ENCODE results near the gene BMPER. TPM values are rescaled to one million over a fixed set of nuclear protein-coding genes. Genes with fewer than 3 reads are reported as not detected.

Gene BMPER
- total and polyA plus RNA-seq, 2 of the 8 experiments (the other 6 are each of a cell fraction or from before 2014, with no cell fraction given): 0.33 to 0.69 TPM

DNA sequence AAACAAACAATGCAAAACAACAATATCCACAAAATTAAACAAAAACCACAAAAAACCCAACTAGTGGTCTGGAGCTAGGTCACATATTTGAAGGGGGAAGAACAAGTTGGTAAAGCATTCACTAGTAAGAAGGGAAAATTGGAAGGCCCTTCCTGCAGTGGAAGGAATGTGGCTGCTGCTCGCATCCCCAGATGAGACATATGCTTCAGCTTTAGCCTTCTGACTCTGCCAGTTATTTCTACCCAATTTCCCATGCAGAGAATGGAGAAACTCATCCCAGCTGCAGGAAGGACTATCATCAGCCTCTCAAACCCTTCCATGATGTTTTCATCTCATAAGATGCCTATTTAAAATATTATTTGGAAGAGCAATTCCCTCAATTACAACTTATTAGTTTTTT is 176.6 kb downstream of the BMPER start (continued):
- TF ChIP-seq EZH2 (IDR thresholded peaks at IDR 0.05; ENCODE audit: low read depth, low read length, severe bottlenecking) (no peak), SRF (IDR thresholded peaks at IDR 0.05; ENCODE audit: low read depth, low read length) (no peak), ASH2L (IDR thresholded peaks at IDR 0.05; ENCODE audit: low read length) (no peak), KDM1A (IDR thresholded peaks at IDR 0.05; ENCODE audit: borderline replicate concordance, low read length) (no peak)
- TF ChIP-seq, protein P1, sequence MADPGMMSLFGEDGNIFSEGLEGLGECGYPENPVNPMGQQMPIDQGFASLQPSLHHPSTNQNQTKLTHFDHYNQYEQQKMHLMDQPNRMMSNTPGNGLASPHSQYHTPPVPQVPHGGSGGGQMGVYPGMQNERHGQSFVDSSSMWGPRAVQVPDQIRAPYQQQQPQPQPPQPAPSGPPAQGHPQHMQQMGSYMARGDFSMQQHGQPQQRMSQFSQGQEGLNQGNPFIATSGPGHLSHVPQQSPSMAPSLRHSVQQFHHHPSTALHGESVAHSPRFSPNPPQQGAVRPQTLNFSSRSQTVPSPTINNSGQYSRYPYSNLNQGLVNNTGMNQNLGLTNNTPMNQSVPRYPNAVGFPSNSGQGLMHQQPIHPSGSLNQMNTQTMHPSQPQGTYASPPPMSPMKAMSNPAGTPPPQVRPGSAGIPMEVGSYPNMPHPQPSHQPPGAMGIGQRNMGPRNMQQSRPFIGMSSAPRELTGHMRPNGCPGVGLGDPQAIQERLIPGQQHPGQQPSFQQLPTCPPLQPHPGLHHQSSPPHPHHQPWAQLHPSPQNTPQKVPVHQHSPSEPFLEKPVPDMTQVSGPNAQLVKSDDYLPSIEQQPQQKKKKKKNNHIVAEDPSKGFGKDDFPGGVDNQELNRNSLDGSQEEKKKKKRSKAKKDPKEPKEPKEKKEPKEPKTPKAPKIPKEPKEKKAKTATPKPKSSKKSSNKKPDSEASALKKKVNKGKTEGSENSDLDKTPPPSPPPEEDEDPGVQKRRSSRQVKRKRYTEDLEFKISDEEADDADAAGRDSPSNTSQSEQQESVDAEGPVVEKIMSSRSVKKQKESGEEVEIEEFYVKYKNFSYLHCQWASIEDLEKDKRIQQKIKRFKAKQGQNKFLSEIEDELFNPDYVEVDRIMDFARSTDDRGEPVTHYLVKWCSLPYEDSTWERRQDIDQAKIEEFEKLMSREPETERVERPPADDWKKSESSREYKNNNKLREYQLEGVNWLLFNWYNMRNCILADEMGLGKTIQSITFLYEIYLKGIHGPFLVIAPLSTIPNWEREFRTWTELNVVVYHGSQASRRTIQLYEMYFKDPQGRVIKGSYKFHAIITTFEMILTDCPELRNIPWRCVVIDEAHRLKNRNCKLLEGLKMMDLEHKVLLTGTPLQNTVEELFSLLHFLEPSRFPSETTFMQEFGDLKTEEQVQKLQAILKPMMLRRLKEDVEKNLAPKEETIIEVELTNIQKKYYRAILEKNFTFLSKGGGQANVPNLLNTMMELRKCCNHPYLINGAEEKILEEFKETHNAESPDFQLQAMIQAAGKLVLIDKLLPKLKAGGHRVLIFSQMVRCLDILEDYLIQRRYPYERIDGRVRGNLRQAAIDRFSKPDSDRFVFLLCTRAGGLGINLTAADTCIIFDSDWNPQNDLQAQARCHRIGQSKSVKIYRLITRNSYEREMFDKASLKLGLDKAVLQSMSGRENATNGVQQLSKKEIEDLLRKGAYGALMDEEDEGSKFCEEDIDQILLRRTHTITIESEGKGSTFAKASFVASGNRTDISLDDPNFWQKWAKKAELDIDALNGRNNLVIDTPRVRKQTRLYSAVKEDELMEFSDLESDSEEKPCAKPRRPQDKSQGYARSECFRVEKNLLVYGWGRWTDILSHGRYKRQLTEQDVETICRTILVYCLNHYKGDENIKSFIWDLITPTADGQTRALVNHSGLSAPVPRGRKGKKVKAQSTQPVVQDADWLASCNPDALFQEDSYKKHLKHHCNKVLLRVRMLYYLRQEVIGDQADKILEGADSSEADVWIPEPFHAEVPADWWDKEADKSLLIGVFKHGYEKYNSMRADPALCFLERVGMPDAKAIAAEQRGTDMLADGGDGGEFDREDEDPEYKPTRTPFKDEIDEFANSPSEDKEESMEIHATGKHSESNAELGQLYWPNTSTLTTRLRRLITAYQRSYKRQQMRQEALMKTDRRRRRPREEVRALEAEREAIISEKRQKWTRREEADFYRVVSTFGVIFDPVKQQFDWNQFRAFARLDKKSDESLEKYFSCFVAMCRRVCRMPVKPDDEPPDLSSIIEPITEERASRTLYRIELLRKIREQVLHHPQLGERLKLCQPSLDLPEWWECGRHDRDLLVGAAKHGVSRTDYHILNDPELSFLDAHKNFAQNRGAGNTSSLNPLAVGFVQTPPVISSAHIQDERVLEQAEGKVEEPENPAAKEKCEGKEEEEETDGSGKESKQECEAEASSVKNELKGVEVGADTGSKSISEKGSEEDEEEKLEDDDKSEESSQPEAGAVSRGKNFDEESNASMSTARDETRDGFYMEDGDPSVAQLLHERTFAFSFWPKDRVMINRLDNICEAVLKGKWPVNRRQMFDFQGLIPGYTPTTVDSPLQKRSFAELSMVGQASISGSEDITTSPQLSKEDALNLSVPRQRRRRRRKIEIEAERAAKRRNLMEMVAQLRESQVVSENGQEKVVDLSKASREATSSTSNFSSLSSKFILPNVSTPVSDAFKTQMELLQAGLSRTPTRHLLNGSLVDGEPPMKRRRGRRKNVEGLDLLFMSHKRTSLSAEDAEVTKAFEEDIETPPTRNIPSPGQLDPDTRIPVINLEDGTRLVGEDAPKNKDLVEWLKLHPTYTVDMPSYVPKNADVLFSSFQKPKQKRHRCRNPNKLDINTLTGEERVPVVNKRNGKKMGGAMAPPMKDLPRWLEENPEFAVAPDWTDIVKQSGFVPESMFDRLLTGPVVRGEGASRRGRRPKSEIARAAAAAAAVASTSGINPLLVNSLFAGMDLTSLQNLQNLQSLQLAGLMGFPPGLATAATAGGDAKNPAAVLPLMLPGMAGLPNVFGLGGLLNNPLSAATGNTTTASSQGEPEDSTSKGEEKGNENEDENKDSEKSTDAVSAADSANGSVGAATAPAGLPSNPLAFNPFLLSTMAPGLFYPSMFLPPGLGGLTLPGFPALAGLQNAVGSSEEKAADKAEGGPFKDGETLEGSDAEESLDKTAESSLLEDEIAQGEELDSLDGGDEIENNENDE (IDR thresholded peaks at IDR 0.05; ENCODE audit: insufficient replicate concordance, low read length): no peak

Data from H1 (cell line).